NOMO-1 treated with DMSO at 0.1 percent for 48 hours (cell line): Measurements from ENCODE around the gene KCNG1.
"Not testable (repeated sequence)": the region's sequence is repeated elsewhere in the genome, so short reads cannot be mapped to it uniquely, and the experiment has no call there.

Experiments
- DNase-seq: peaks from one replicate; lab custom pipeline; 2025; ENCODE audit not compliant: unreplicated experiment; lab: John Stamatoyannopoulos, UW

The KCNG1 gene

GRCh38 chr20:50987493-50988210 lies 35.3 kb downstream of the KCNG1 start:
- peak; percentile 72 for DNase-seq

GRCh38 chr20:50983321-50983720 lies 39.6 kb downstream of the KCNG1 start:
- DNase-seq: peak; percentile 8

- DNase-seq: peak; percentile 12
Observed at GRCh38 chr20:50982363-50982762, 40.5 kb downstream of the KCNG1 start.

- DNase-seq: no peak
Observed at GRCh38 chr20:50981714-50982048, 41.2 kb downstream of the KCNG1 start.

- peak; percentile 73 for DNase-seq
Observed at GRCh38 chr20:50980851-50981713, 41.8 kb downstream of the KCNG1 start.

GRCh38 chr20:50980071-50980681 lies 42.7 kb downstream of the KCNG1 start:
- peak; percentile 90 for DNase-seq

GRCh38 chr20:50978533-50978932 lies 44.4 kb downstream of the KCNG1 start:
- not testable (repeated sequence) for DNase-seq

GRCh38 chr20:50977066-50978021 lies 45.6 kb downstream of the KCNG1 start:
- DNase-seq: no peak

- DNase-seq: no peak
Observed at GRCh38 chr20:50975701-50976330, 47.1 kb downstream of the KCNG1 start.

- no peak for DNase-seq
Observed at GRCh38 chr20:50969912-50970311, 53.0 kb downstream of the KCNG1 start.

GRCh38 chr20:50969435-50969834 lies 53.5 kb downstream of the KCNG1 start:
- DNase-seq: no peak

GRCh38 chr20:50968289-50968688 lies 54.6 kb downstream of the KCNG1 start:
- no peak for DNase-seq

- DNase-seq: no peak
Observed at GRCh38 chr20:50967586-50967985, 55.3 kb downstream of the KCNG1 start.

- no peak for DNase-seq
Observed at GRCh38 chr20:50959543-50960126, 63.3 kb downstream of the KCNG1 start.

GRCh38 chr20:50958615-50959542 lies 64.0 kb downstream of the KCNG1 start, which contains the start of gene MOCS3:
Gene MOCS3, plus strand, starts transcription at chr20:50958818. Its CDS starts 25 bp downstream, at chr20:50958843.
- DNase-seq: peak; percentile 95

GRCh38 chr20:50957798-50958614 lies 64.9 kb downstream of the KCNG1 start, which contains the start of gene DPM1:
Gene DPM1, minus strand, starts transcription at chr20:50958532. Its CDS starts 9 bp downstream, at chr20:50958523.
- peak; percentile 8 for DNase-seq

- DNase-seq: no peak
Observed at GRCh38 chr20:50957276-50957675, 65.6 kb downstream of the KCNG1 start.

GRCh38 chr20:50953821-50954220 lies 69.1 kb downstream of the KCNG1 start:
- no peak for DNase-seq
